Measurements from ENCODE around the gene CA5A. TPM values are rescaled to one million over a fixed set of nuclear protein-coding genes. Genes with fewer than 3 reads are reported as not detected.

Gene CA5A
- total and polyA plus RNA-seq, 2 of the 13 experiments (the other 11 are each of a cell fraction or from before 2014, with no cell fraction given) = 66.8 to 106 TPM

GRCh38 chr16:87845807-87846619, 90.3 kb downstream of the CA5A start (continued):
- TF ChIP-seq KMT2A (CRISPR knock-in tag; IDR thresholded peaks at IDR 0.05) (no peak), TCF12 (IDR thresholded peaks at IDR 0.05) (no peak), TCF12 (CRISPR knock-in tag; IDR thresholded peaks at IDR 0.05) (no peak), ARHGAP35 (CRISPR knock-in tag; IDR thresholded peaks at IDR 0.05; ENCODE audit: borderline replicate concordance) (no peak), ZEB1 (IDR thresholded peaks at IDR 0.05; ENCODE audit: insufficient replicate concordance, low read depth) (no peak), RERE (CRISPR knock-in tag; IDR thresholded peaks at IDR 0.05; ENCODE audit: low read depth) (no peak), SRSF1 (optimal IDR thresholded peaks at IDR 0.05; ENCODE audit: low read depth, low read length) (no peak), RBM39 (IDR thresholded peaks at IDR 0.05; ENCODE audit: low read depth, low read length, poor library complexity, severe bottlenecking) (no peak), ZBTB39 (CRISPR knock-in tag; IDR thresholded peaks at IDR 0.05) (no peak), ZNF839 (CRISPR knock-in tag; IDR thresholded peaks at IDR 0.05; ENCODE audit: borderline replicate concordance) (no peak), HIVEP1 (CRISPR knock-in tag; IDR thresholded peaks at IDR 0.05) (no peak), ZXDC (CRISPR knock-in tag; IDR thresholded peaks at IDR 0.05) (no peak), ZNF335 (CRISPR knock-in tag; IDR thresholded peaks at IDR 0.05) (no peak), THYN1 (CRISPR knock-in tag; IDR thresholded peaks at IDR 0.05; ENCODE audit: borderline replicate concordance, low read depth) (no peak), ZNF570 (CRISPR knock-in tag; IDR thresholded peaks at IDR 0.05; ENCODE audit: borderline replicate concordance) (no peak), AKAP8 (CRISPR knock-in tag; IDR thresholded peaks at IDR 0.05) (peak; percentile 28; the same call in 1 of the 2 replicates), MED1 (CRISPR knock-in tag; IDR thresholded peaks at IDR 0.05) (peak; percentile 47; the same call in 1 of the 2 replicates), SETDB1 (CRISPR knock-in tag; IDR thresholded peaks at IDR 0.05; ENCODE audit: borderline replicate concordance) (no peak), ZNF235 (CRISPR knock-in tag; IDR thresholded peaks at IDR 0.05; ENCODE audit: borderline replicate concordance) (no peak)
